ENCODE data around the gene PRRX2. TPM values are rescaled to one million over a fixed set of nuclear protein-coding genes. Genes with fewer than 3 reads are reported as not detected.

The PRRX2 gene
- polyA plus RNA-seq, 4 donors = 1.2 to 1.8 TPM; not detected in 2

DNA sequence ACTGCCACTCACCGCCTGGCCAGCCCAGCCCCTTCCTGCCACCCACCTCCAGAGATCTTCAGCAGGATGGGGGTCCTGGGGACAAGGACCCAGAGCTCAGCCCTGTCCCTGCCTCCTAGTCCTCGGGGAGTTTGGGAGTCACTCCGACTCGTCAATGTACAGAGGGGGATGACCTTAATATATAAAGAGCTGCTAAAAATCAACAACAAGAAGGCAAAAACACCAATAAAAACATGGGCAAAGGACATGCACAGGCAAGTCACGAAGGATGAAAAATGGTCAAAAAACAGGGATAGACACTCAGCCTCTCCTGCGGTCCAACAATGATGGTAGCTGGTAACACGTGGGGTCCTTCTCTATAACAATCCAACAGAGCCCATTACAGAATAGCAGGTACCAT is 18.8 kb upstream of the PRRX2 start:
- FAIRE-seq = no peak
- H3K27ac ChIP-seq (ENCODE audit: low read depth in 1 of 3, low read length in 2 of 3) = no peak overlapping the region
- H3K4me1 ChIP-seq (ENCODE audit: control insufficient read depth in 3 of 3, insufficient read depth in 2 of 3, low read depth in 1 of 3, low read length in 2 of 3) = peaks cover 0 to 4% (median 0%) of the 10 kb centered on the region in 3 donors
- DNase-seq = no peak
- H3K4me3 ChIP-seq (ENCODE audit: low read depth in 1 of 3, low read length in 3 of 3) = no peak overlapping the region
- H3K27me3 ChIP-seq (ENCODE audit: control insufficient read depth in 3 of 3, insufficient read depth in 3 of 3, low read length in 3 of 3) = no peaks in the 10 kb centered on the region
- WGBS, 3 donors = 91 to 95% (median 93%) methylated on average over 7 of the region's 7 CpGs
- H3K36me3 ChIP-seq (ENCODE audit: control insufficient read depth in 3 of 3, insufficient read depth in 2 of 3, low read depth in 1 of 3, low read length in 3 of 3) = no peaks in the 10 kb centered on the region
- no peaks in the 10 kb centered on the region for H3K9me3 ChIP-seq (ENCODE audit: control insufficient read depth in 2 of 2, insufficient read depth in 1 of 2, low read depth in 1 of 2, low read length in 1 of 2)

DNA sequence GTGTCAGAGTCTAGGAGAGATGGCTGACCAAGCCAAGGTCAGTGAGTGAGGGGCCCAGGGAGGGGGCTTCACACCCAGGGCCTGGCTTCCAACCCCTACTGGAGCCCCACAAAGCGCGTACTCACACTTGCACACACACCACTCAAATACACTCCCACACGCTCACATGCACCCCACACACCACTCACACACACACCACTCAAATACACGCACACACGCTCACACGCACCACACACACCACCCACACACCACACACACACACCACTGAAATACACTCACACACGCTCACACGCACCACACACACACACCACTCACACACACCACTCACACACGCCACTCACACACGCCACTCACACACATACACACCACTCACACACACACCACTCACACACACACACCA is 17.8 kb upstream of the PRRX2 start:
- FAIRE-seq = no peak
- H3K4me3 ChIP-seq (ENCODE audit: low read depth in 1 of 3, low read length in 3 of 3) = no peak overlapping the region
- no peak for DNase-seq
- H3K27ac ChIP-seq (ENCODE audit: low read depth in 1 of 3, low read length in 2 of 3) = no peak overlapping the region
- no peaks in the 10 kb centered on the region for H3K9me3 ChIP-seq (ENCODE audit: control insufficient read depth in 2 of 2, insufficient read depth in 1 of 2, low read depth in 1 of 2, low read length in 1 of 2)
- H3K27me3 ChIP-seq (ENCODE audit: control insufficient read depth in 3 of 3, insufficient read depth in 3 of 3, low read length in 3 of 3) = no peaks in the 10 kb centered on the region
- H3K4me1 ChIP-seq (ENCODE audit: control insufficient read depth in 3 of 3, insufficient read depth in 2 of 3, low read depth in 1 of 3, low read length in 2 of 3) = peaks cover 0 to under 1% (median 0%) of the 10 kb centered on the region in 3 donors
- H3K36me3 ChIP-seq (ENCODE audit: control insufficient read depth in 3 of 3, insufficient read depth in 2 of 3, low read depth in 1 of 3, low read length in 3 of 3) = no peaks in the 10 kb centered on the region
- WGBS, 3 donors = 89 to 96% (median 89%) methylated on average over 8 to 10 of the region's 10 CpGs

DNA sequence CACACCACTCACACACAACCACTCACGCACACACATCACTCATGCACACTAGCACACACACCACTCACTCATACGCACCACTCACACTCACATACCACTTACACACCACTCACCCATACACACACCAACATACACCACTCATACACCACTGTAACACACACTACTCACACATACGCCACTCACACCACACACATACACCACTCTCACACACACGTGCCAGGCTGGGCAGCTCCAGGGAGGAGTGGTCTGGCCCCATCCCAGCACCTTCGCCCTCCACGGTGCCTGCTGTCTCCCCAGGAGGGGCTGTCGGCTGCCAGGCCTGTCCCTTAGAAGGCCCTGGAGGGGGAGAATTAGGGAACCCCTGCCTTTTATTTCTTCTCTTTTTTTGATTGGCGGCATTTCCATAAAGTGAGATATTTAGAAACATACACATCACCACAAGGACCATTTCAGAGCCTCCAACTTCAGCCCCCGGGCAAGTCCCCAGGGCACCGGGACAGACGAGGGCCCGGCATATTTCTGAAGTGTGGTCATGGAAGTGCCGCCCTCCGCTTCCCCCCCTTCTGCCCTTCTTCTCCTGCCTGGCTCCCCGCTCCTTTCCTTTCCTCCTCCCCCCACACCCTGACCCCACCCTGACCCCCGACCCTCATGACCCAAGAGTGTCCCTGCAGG is 17.2 kb upstream of the PRRX2 start:
- DNase-seq (no peak), FAIRE-seq (no peak)
- H3K4me1 ChIP-seq (ENCODE audit: control insufficient read depth in 3 of 3, insufficient read depth in 2 of 3, low read depth in 1 of 3, low read length in 2 of 3) = no peaks in the 10 kb centered on the region
- H3K4me3 ChIP-seq (ENCODE audit: low read depth in 1 of 3, low read length in 3 of 3) = no peak overlapping the region
- H3K27me3 ChIP-seq (ENCODE audit: control insufficient read depth in 3 of 3, insufficient read depth in 3 of 3, low read length in 3 of 3) = no peaks in the 10 kb centered on the region
- no peaks in the 10 kb centered on the region for H3K36me3 ChIP-seq (ENCODE audit: control insufficient read depth in 3 of 3, insufficient read depth in 2 of 3, low read depth in 1 of 3, low read length in 3 of 3)
- H3K9me3 ChIP-seq (ENCODE audit: control insufficient read depth in 2 of 2, insufficient read depth in 1 of 2, low read depth in 1 of 2, low read length in 1 of 2) = no peaks in the 10 kb centered on the region
- WGBS, 3 donors = 77 to 84% (median 83%) methylated on average over 15 to 16 of the region's 16 CpGs
- H3K27ac ChIP-seq (ENCODE audit: low read depth in 1 of 3, low read length in 2 of 3) = no peak overlapping the region

DNA sequence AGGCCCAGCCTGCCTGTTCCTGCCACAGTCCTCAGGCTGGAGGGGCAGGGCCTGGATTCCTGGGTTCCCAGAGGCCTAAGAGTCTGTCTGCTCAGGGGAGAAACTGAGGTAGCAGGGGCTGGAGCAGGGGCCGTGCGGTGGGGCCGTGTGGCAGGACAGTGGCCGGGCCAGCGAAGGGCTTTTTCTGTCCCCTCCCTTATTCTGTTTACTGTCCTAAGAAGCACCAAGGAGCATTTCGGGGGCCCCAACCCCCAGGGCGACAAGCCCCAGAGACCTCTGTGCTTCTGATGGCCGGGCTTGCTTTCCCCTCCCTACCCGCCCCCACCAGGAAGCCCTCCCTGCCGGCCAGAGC is 16.7 kb upstream of the PRRX2 start:
- Histone ChIP-seq H3K4me1 (ENCODE audit: control insufficient read depth in 3 of 3, insufficient read depth in 2 of 3, low read depth in 1 of 3, low read length in 2 of 3) (peaks cover 0 to under 1% (median 0%) of the 10 kb centered on the region in 3 donors), H3K36me3 (ENCODE audit: control insufficient read depth in 3 of 3, insufficient read depth in 2 of 3, low read depth in 1 of 3, low read length in 3 of 3) (no peaks in the 10 kb centered on the region), H3K4me3 (ENCODE audit: low read depth in 1 of 3, low read length in 3 of 3) (no peak overlapping the region), H3K27me3 (ENCODE audit: control insufficient read depth in 3 of 3, insufficient read depth in 3 of 3, low read length in 3 of 3) (no peaks in the 10 kb centered on the region), H3K27ac (ENCODE audit: low read depth in 1 of 3, low read length in 2 of 3) (no peak overlapping the region), H3K9me3 (ENCODE audit: control insufficient read depth in 2 of 2, insufficient read depth in 1 of 2, low read depth in 1 of 2, low read length in 1 of 2) (no peaks in the 10 kb centered on the region)
- FAIRE-seq (no peak), DNase-seq (no peak)
- WGBS, 3 donors = 75 to 84% (median 82%) methylated on average over 10 of the region's 10 CpGs

DNA sequence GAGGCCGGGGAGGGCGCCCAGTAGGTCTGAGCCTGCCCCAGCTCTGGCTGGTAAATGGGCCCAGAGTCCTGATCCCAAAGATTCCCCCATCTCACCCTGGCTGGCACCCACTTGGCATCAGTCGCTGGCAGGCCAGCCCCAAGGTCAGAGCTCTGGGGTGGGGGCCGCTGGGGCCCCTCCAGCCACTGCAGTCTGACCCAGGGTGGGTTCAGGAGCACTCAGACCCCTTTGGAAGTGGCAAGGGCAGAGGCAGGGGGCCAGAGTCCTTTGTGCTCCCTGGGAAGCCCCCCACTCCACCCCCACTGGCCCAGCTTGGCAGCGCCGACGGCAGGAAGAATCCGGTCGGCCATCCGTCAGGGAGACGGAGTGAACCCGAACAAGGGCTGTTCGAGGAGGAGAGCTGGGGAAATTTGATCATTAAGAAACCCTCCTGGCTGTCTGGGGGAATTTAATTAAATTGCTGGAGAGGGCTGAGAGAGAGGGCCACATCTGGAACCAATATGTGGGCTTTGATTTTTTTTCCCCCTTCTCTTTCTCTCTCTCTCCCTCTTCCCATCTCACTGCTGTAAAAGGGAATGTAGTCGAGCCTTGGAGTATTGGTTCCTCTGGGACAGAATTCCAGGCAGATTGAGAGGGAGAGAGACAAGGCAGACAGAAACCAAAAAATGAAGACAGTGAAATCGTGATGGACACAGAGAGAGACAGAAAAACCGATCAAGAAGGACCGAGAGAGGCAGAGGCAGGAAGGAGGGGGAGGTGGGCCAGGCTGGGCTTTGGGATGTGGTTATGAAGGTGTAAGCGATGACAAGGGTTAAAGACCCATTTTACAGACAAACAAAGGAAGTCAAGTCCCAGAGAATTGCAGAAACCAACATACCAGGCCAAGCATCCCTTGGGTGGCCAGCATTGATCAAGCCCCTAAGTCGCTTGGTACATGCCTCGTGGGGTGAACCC is 15.4 kb upstream of the PRRX2 start:
- WGBS, 3 donors = 83 to 91% (median 88%) methylated on average over 20 of the region's 20 CpGs

DNA sequence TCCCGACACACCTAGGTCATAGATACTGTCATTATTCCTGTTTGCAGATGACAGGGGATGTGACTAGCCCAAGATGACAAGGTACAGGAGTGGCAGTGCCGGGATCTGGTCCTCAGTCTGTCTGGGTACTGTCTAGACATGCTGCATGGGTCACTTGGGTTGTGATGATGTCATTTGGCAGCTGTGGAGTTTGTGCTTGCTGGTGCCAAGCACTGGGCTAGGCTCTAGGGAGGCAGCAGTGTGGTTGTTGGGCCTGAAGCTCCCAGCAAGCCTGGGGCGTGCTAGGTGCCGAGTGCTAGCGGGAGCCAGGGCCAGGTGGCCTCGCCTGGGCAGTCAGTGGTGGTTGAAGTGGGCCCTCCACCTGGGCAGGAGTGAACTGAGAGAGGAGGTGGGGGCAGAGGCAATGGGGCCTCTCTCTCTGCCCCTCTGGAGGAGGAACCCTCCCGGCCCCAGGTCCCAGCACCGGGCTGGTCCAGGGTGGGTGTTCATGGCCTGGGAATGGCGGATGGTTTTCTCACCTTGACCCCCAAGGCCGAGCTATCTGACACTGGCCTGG is 14.7 kb upstream of the PRRX2 start:
- H3K9me3 ChIP-seq (ENCODE audit: control insufficient read depth in 2 of 2, insufficient read depth in 1 of 2, low read depth in 1 of 2, low read length in 1 of 2) = no peaks in the 10 kb centered on the region
- no peaks in the 10 kb centered on the region for H3K27me3 ChIP-seq (ENCODE audit: control insufficient read depth in 3 of 3, insufficient read depth in 3 of 3, low read length in 3 of 3)
- FAIRE-seq = no peak
- WGBS, 3 donors = 86 to 92% (median 89%) methylated on average over 7 to 10 of the region's 10 CpGs
- no peaks in the 10 kb centered on the region for H3K36me3 ChIP-seq (ENCODE audit: control insufficient read depth in 3 of 3, insufficient read depth in 2 of 3, low read depth in 1 of 3, low read length in 3 of 3)
- DNase-seq = no peak
- H3K4me1 ChIP-seq (ENCODE audit: control insufficient read depth in 3 of 3, insufficient read depth in 2 of 3, low read depth in 1 of 3, low read length in 2 of 3) = peaks cover 0 to 10% (median 0%) of the 10 kb centered on the region in 3 donors
- no peak overlapping the region for H3K27ac ChIP-seq (ENCODE audit: low read depth in 1 of 3, low read length in 2 of 3)
- H3K4me3 ChIP-seq (ENCODE audit: low read depth in 1 of 3, low read length in 3 of 3) = no peak overlapping the region

More for the DNA sequence above, 15.4 kb upstream of the PRRX2 start:
- Histone ChIP-seq H3K27me3 (ENCODE audit: control insufficient read depth in 3 of 3, insufficient read depth in 3 of 3, low read length in 3 of 3) (no peaks in the 10 kb centered on the region), H3K9me3 (ENCODE audit: control insufficient read depth in 2 of 2, insufficient read depth in 1 of 2, low read depth in 1 of 2, low read length in 1 of 2) (no peaks in the 10 kb centered on the region), H3K4me1 (ENCODE audit: control insufficient read depth in 3 of 3, insufficient read depth in 2 of 3, low read depth in 1 of 3, low read length in 2 of 3) (peaks cover 0 to 10% (median 0%) of the 10 kb centered on the region in 3 donors), H3K36me3 (ENCODE audit: control insufficient read depth in 3 of 3, insufficient read depth in 2 of 3, low read depth in 1 of 3, low read length in 3 of 3) (no peaks in the 10 kb centered on the region), H3K27ac (ENCODE audit: low read depth in 1 of 3, low read length in 2 of 3) (no peak overlapping the region), H3K4me3 (ENCODE audit: low read depth in 1 of 3, low read length in 3 of 3) (no peak overlapping the region)
- no peak for DNase-seq
- no peak for FAIRE-seq

DNA sequence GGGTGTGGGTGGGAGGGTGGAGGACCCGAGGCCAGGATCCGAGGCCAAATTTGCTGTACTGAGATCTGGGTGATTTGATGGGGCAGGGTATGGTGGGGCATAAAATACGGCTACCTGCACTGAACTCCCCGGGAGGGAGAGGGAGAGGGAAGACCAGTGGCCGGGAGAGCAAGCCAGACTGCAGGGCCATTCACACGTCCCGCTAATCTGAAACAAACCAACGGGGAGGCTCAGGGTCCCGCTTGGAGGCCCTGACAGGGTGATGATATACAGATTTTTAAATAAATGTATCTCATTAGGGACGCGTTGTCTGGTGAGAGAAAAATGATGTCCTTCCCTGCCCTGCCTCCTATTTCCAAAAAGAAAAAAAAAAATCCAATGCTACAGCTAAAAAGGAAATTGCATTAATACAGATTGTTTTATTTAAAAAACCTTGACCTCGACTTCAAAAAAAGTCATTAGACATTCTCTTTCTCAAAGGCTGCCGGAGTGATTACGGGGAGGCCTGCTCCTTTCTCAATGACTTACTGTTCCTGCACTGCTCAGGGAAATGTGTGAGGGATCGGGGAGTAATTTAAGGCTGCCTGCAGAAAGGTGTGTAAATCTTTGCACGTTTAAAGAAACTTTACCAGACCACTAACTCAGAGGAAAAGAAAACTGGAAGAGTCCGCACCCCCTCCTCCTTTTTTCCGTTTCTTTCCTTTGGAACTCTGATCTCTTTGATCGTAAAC is 11.5 kb upstream of the PRRX2 start:
- H3K27ac ChIP-seq (ENCODE audit: low read depth in 1 of 3, low read length in 2 of 3) = no peak overlapping the region
- H3K27me3 ChIP-seq (ENCODE audit: control insufficient read depth in 3 of 3, insufficient read depth in 3 of 3, low read length in 3 of 3) = peaks cover 0 to 6% (median 0%) of the 10 kb centered on the region in 3 donors
- no peak overlapping the region for H3K4me3 ChIP-seq (ENCODE audit: low read depth in 1 of 3, low read length in 3 of 3)
- FAIRE-seq (no peak), DNase-seq (peak in 1 of 2 donors; percentile 28)
- peaks cover 0 to 10% (median 0%) of the 10 kb centered on the region in 3 donors for H3K4me1 ChIP-seq (ENCODE audit: control insufficient read depth in 3 of 3, insufficient read depth in 2 of 3, low read depth in 1 of 3, low read length in 2 of 3)
- WGBS, 3 donors = 19 to 40% (median 38%) methylated on average over 19 of the region's 19 CpGs
- H3K9me3 ChIP-seq (ENCODE audit: control insufficient read depth in 2 of 2, insufficient read depth in 1 of 2, low read depth in 1 of 2, low read length in 1 of 2) = no peaks in the 10 kb centered on the region
- no peaks in the 10 kb centered on the region for H3K36me3 ChIP-seq (ENCODE audit: control insufficient read depth in 3 of 3, insufficient read depth in 2 of 3, low read depth in 1 of 3, low read length in 3 of 3)

DNA sequence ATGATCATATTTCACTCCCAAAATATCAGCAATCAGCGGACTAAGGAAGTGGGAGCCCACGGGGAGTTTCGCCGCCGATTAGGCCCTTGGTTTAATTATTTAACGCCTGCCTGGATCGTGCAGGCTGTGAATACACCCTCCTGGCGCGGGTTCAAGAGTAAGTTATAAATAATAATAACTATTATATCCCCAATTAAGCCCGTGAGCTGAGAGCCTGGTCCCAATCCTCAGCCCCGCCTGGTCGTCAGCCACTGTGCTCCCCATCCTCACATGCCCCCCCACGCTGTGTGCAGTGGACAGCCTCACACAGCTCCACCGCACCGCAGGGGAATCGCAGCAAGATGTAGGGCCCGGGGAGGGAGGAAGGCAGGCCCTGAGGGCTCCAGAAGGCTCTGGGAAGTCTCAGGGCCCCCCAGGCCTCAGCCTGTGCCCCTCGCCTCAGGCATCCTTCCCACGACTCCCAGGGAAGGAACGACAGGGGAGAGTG is 10.8 kb upstream of the PRRX2 start:
- FAIRE-seq = no peak
- Histone ChIP-seq H3K4me3 (ENCODE audit: low read depth in 1 of 3, low read length in 3 of 3) (no peak overlapping the region), H3K27ac (ENCODE audit: low read depth in 1 of 3, low read length in 2 of 3) (no peak overlapping the region), H3K9me3 (ENCODE audit: control insufficient read depth in 2 of 2, insufficient read depth in 1 of 2, low read depth in 1 of 2, low read length in 1 of 2) (no peaks in the 10 kb centered on the region), H3K27me3 (ENCODE audit: control insufficient read depth in 3 of 3, insufficient read depth in 3 of 3, low read length in 3 of 3) (peaks cover 0 to 6% (median 0%) of the 10 kb centered on the region in 3 donors), H3K36me3 (ENCODE audit: control insufficient read depth in 3 of 3, insufficient read depth in 2 of 3, low read depth in 1 of 3, low read length in 3 of 3) (no peaks in the 10 kb centered on the region), H3K4me1 (ENCODE audit: control insufficient read depth in 3 of 3, insufficient read depth in 2 of 3, low read depth in 1 of 3, low read length in 2 of 3) (peaks cover 0 to 10% (median 0%) of the 10 kb centered on the region in 3 donors)
- DNase-seq = peak in 1 of 2 donors; percentile 26
- WGBS, 3 donors = 10 to 35% (median 34%) methylated on average over 20 of the region's 20 CpGs
